ENCODE measurements around the gene LRRC37A.
"Not testable (repeated sequence)": the region's sequence is repeated elsewhere in the genome, so short reads cannot be mapped to it uniquely, and the experiment has no call there.

GRCh38 chr17:46361755-46362154, 66.8 kb downstream of the LRRC37A start, which contains the start of gene ARL17B:
- TF ChIP-seq, protein P1, sequence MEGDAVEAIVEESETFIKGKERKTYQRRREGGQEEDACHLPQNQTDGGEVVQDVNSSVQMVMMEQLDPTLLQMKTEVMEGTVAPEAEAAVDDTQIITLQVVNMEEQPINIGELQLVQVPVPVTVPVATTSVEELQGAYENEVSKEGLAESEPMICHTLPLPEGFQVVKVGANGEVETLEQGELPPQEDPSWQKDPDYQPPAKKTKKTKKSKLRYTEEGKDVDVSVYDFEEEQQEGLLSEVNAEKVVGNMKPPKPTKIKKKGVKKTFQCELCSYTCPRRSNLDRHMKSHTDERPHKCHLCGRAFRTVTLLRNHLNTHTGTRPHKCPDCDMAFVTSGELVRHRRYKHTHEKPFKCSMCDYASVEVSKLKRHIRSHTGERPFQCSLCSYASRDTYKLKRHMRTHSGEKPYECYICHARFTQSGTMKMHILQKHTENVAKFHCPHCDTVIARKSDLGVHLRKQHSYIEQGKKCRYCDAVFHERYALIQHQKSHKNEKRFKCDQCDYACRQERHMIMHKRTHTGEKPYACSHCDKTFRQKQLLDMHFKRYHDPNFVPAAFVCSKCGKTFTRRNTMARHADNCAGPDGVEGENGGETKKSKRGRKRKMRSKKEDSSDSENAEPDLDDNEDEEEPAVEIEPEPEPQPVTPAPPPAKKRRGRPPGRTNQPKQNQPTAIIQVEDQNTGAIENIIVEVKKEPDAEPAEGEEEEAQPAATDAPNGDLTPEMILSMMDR (IDR thresholded peaks at IDR 0.05), result not testable (repeated sequence)
- not testable (repeated sequence) for TF ChIP-seq POLR2A (IDR thresholded peaks at IDR 0.05)
